Measurements from ENCODE around the gene SRXN1. TPM values are rescaled to one million over a fixed set of nuclear protein-coding genes. Genes with fewer than 3 reads are reported as not detected.

SRXN1 gene
- total RNA-seq, 2 experiments from 2014 or later, result 27.9 to 28.2 TPM

DNA sequence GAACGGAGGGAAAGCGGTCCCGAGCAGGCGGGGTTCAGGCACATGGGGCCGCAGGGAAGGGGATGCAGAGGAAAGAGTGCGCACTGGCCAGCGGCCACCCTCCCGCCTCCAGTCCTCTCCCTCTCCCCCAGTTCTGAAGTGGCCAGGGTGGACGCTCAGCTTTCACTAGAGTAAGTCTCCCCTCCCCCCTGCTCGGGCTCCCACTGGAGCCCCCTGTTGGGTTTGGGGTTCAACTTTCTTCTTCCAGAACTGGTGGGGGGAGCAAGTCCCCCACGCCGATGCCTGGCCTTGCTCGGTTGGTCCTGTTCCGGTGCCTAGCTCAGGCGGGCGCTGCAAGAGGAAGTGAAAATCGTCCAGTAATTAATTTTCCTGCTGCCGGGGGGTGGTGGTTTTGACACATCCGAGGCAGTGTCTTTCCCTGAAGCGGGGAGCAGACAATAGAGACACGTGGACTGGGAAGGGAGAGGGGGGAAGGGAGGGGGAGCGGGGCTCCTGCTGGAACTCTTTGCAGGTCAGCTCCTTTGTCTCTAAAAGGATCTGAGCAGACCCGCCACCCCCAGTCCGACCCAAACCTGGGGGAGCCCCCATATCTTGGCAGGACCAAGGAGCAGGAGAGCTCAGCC lies 23.4 kb upstream of the SRXN1 start:
- ChIA-PET CTCF (no interaction called here), POLR2A (no interaction called here)

DNA sequence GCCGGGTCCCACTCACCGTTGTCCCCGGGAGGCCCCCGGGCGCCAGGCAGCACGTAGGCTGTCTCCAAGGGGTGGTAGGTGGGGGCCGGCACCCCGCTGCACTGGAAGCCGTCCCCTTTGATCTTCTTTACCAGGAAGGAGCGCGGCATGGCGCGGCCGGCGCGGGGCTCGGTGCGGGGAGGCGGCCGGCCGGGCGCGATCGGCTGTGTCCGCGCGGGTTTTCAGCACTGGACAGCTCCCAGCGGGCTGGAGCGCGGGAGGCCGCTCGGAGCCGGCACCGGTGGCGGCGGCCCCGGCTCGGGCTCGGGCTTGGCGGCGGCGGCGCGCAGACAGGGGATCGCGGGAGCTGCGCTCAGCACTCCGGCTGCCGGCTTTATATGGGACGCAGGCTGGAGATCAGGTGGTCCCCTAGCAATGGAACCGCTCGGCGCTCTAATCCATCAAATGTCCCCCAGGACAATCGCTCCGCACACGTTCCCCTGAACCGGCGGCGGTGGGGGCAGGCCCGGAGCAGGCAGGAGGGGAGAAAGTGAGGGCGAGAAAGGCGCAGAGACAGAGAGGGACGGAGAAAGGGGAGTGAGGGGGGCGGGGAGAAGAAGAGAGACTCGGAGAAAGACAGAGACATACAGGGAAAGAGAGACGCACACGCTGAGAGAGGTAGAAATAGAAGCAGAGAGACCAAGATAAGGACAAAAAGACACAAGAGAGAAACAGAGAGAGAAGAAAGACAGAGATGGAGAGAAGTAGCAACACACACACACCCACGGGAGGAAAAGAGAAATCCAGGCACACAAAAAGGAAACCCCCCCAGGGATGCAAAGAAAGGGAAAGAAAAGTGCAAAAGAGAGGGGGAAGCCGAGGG lies 22.7 kb upstream of the SRXN1 start, which contains the start of gene SCRT2:
TSS of gene SCRT2 (minus strand) at position 350 of the 862 bp plus-strand sequence. CDS start at position 149, 201 bp downstream.
- ChIA-PET CTCF (no interaction called here), POLR2A (no interaction called here)

DNA sequence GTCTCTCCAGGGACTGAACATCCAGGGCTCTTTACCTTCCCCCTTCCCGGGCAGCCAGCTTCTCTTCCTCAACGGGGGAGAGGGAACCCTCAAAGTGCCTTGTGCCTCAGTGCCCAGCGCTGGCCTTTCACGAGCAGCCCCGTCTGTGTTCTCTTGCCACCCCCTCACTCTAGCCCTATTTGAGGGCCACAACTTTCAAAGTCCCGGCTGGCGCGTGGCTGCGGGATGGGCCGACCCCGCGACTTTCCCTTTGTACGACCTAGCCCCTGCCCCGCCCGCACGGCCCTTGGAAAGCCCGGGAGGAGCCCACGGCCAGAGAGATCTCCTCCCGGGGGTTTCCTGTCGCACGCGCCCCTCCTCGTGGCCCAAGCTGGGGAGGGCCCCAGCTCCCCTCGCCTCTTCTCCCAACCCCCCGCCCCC lies 22.0 kb upstream of the SRXN1 start:
- ChIA-PET CTCF (no interaction called here), POLR2A (no interaction called here)

GRCh38 chr20:673603-674001 lies 20.6 kb upstream of the SRXN1 start:
- POLR2A ChIA-PET, result no interaction called here
- CTCF ChIA-PET, result no interaction called here

GRCh38 chr20:672963-673602 lies 20.1 kb upstream of the SRXN1 start:
- ChIA-PET CTCF (no interaction called here), POLR2A (no interaction called here)

DNA sequence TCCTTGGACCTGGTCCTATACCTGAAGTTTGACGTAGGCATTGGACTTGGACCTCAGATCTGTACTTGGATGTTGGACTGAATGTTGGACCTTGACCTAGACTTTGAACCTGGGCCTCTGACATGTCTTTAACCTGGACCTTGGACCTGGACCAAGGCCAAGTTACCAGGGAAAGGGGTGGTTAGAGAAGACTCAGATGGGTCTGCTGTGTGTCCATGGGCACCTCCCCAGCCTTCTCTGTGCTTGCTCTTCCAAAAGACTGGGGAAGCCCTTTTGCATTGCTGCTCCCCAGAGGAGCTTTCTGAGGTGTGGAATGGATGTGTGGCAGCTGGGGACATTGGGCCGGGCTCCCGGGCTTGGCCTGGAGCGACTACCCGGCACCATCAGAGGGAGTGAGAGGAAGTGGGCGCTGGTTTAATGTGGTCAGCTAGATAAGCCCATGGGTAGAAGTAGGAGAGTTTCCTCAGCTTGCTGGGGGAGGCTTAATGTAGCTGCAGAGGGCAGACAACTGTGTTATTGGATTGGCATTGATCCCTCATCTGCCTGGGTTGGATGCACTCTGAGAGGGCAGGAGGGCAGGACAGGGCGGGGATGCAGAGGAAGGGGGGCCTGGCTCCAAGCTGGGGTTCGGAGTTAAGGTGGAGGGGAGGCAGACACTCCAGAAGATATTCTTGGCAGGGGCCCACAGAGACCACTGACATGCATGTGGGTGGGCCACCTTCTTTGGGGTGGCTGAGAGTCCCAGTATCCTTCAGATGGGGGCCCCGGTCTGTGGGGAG lies 18.4 kb upstream of the SRXN1 start:
- ChIA-PET POLR2A (no interaction called here), CTCF (no interaction called here)

DNA sequence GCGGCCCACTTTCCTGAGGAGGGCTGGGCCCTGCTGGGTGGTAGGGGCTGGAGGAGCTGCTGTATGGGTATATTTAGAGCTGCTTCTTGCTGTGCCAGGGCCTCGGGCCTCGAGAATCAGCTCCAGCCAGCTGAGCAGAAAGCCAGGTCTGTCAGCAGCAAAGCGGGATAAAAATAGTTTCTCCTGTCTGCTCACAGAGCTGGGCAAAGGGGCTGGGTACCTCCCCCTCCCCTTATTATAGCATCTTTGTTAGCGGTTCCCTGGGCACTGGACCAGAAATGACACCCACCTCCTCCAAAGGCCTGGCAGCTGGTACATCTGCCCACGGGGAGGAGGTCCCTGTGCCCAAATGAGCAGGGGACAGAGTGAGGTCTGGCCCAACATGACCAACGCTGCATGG lies 16.6 kb upstream of the SRXN1 start:
- CTCF ChIA-PET, result no interaction called here

GRCh38 chr20:668638-669037 lies 15.6 kb upstream of the SRXN1 start:
- ChIA-PET POLR2A (no interaction called here), CTCF (no interaction called here)

More for the DNA sequence above, 16.6 kb upstream of the SRXN1 start:
- POLR2A ChIA-PET, result no interaction called here

DNA sequence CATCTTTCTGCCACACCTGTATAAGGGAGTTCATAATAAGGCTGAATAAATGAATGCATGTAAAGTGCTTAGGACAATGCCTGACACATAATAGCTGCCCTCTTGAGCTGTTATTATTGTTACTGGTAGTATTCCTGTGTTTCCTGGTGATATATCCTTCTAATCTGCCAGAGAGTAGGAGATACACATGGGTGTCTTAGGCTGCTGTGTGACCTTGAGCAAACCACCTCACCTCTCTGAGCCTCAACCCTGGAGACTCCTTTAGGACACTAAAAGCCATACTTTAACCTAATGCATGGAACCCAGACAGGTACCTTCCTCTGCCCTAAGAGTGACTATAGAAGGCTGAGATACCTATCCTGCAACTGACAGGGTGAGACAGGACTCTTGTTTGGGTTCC lies 15.1 kb upstream of the SRXN1 start:
- ChIA-PET CTCF (interaction anchor here (1.7 kb wide), 1 partner anchor 23 kb away, joined by 9 read pairs; no protein-coding TSS in a partner anchor), POLR2A (no interaction called here)

GRCh38 chr20:667351-668034 lies 14.5 kb upstream of the SRXN1 start:
- ChIA-PET POLR2A (no interaction called here), CTCF (interaction anchor here (0.7 to 1.7 kb wide), 8 partner anchors 15 to 124 kb away, joined by 3 to 11 read pairs (median 3); partner anchors contain the start of genes CSNK2A1 and SRXN1)

DNA sequence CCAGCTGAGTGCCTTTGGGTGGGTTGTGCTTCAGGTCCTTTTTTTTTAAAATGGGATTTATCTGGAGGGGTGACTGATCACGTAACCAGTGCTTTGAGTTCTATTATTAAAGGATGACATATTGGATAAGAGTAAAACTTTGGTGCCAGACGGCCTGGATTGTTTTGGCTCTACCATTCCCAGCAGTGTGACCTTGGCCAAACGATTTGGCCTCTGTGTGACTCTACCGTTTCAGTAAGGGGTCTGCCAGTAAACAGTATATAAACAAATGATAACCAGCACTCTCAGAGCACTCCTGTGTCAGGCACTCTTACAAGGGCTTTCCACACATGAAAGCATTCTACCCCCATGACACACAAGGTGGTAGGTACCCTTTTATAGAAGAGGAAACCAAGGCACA lies 13.9 kb upstream of the SRXN1 start:
- POLR2A ChIA-PET, result no interaction called here
- CTCF ChIA-PET, result interaction anchor here (0.6 to 1.7 kb wide), 9 partner anchors 14 to 311 kb away, joined by 3 to 11 read pairs (median 3); partner anchors contain the start of genes CSNK2A1 and SRXN1

GRCh38 chr20:665276-665675 lies 12.3 kb upstream of the SRXN1 start:
- POLR2A ChIA-PET, result no interaction called here

DNA sequence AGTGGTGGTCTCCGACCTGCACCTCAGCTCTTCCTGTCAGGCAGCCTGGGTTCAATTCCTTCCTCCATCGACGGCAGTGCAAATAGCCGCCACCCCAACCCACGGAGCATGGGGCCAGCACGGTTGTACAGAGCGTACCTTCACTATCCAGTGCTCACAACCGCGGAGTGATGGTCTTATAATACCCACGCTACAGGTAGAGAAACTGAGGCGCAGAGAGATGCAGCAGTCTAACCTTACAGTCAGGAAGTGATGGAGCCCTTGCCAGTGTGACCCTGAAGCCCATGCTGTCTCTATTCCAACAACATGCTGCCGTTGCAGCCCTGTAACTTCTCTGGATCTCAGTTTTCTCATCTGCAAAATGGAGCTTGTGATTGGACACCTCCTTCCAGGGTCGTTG lies 11.6 kb upstream of the SRXN1 start:
- ChIA-PET CTCF (interaction anchor here (1.4 kb wide), 1 partner anchor 19 kb away, joined by 6 read pairs; no protein-coding TSS in a partner anchor), POLR2A (no interaction called here)

More at GRCh38 chr20:665276-665675, 12.3 kb upstream of the SRXN1 start:
- CTCF ChIA-PET, result interaction anchor here (0.7 to 1.4 kb wide), 2 partner anchors 20 to 311 kb away, joined by 3 to 6 read pairs; no protein-coding TSS in a partner anchor

GRCh38 chr20:664151-664550 lies 11.2 kb upstream of the SRXN1 start:
- ChIA-PET POLR2A (no interaction called here), CTCF (no interaction called here)

- ChIA-PET POLR2A (no interaction called here), CTCF (no interaction called here)
These were observed 10.5 kb upstream of the SRXN1 start for GRCh38 chr20:663315-664090.

DNA sequence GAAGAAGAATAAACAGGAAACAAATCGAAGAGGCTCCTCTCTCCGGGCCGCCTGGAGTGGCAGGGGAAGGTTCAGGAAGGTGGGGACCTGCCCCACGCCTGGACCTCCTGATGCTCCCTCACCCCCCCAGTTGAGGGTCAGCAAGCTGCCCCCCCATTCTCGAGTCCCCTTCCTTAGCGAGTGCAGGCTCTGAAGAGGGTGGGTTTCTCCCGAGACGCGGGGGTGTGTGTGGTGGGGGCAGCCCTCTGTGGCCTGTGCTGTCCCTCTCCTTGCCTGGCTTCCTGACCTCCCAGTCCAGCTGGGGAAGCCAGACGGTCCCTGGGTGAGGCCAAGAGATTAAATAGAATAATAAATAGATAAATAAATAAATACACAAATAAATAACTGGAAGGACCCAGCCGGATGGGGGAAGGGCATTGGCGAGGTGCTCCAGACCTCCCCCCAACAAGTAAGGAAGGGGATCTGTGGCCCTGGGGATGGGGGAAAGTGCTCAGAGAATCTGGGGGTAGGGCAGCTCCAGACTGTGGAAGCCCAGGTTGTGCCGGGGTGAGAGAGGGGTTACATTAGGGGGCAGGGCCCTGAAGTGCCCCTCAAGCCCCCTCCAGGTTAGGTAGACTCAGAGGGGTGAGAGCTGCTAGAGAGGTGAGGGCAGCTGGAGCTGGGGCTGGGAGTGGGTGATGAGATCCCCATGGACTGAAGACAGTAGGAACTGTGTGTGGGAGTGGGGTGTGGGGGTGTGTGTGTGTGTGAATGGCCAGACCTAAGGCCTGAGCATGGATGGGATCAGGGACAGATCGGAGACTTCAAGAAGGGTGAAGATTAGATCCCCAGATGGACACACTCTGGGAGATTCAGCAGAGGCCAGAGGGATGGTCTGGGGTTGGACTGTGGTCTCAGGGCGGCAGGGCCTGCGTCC lies 9.5 kb upstream of the SRXN1 start:
- POLR2A ChIA-PET, result no interaction called here

DNA sequence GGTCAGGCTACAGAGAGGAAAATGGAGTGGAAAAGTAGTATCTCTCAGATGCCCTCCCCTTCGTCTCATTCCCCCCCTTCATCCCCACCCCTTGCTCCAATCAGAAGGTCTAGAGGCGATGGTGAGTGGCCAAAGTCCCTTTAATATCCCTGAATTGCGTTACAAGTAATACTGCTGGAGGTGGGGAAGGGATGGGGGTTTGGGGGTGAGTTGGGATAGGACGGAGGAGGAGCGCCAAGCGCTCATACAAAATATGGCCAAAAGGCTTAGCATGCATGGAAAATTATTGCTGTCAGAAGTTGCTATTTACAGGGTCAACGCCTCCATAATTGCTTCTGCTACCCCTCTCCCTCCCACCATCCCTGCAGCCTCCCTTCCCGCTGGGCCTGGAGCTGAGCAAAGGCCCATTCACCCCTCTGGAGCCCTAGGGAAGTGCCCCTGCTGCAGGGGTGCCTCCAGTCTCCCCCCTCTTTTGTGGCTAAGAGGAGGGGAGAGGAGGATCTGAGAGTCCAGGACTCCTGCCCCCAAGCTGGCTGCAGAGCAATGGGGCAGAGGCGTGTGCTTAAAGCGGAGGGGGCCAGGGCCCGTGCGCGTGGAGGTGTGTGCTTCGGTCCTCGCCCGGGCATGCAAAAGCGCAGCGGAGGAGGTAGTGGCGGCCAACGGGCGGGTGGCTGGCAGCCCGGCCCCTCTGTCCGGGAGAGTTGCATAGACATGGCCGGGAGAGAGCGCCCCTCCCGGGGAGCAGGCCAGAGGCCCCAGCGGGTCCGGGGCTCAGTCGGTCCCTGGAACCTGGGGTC lies 8.7 kb upstream of the SRXN1 start:
- POLR2A ChIA-PET, result no interaction called here
- CTCF ChIA-PET, result no interaction called here

More for the DNA sequence above, 9.5 kb upstream of the SRXN1 start:
- CTCF ChIA-PET, result no interaction called here
